PC-3 (cell line): ENCODE data around the gene APBB2.

Experiments used
- CTCF ChIP-seq: fragments of 300-600 bp; sonication (generic); conservative IDR thresholded peaks from 2 replicates; pipeline ENCODE4 v1.5.1; 2017; ENCODE audit warnings: antibody characterized with exemption, low read depth, mild to moderate bottlenecking, low read length
- EZH2 ChIP-seq: fragments of 300-600 bp; sonication (generic); IDR thresholded peaks from one replicate; pipeline ENCODE4 v1.6.1; 2017; ENCODE audit warnings: antibody characterized with exemption, mild to moderate bottlenecking, low read length; ENCODE audit not compliant: unreplicated experiment

- TF ChIP-seq CTCF (no peak), EZH2 (no peak)
Observed at GRCh38 chr4:40881096-40881495, 333.2 kb downstream of the APBB2 start.
